Esophagus squamous epithelium (tissue), 5 donors: ENCODE measurements around the gene GPR150. TPM values are rescaled to one million over a fixed set of nuclear protein-coding genes. Genes with fewer than 3 reads are reported as not detected.

Experiments used
- DNase-seq: peaks from one replicate; lab custom pipeline; 2025; lab: John Stamatoyannopoulos, UW
- H3K27ac ChIP-seq, 4 donors: fragments of 200-600 bp; sonication (generic); one replicate each; pipeline ENCODE4 v1.5.1; 2016 to 2019; ENCODE audit warnings: mild to moderate bottlenecking in 1 of 4
- H3K27me3 ChIP-seq, 4 donors: fragments of 200-600 bp; sonication (generic); 1 replicate in 3 of 4; 2 replicates in 1 of 4; pipeline versions ENCODE4 v1.5.1 to v1.6.0; 2017 to 2021; ENCODE audit warnings: antibody characterized with exemption in 1 of 4
- H3K36me3 ChIP-seq, 3 donors: fragments of 200-600 bp; sonication (generic); one replicate each; pipeline ENCODE4 v1.5.1; 2016 to 2019
- H3K4me1 ChIP-seq, 3 donors: fragments of 200-600 bp; sonication (generic); one replicate each; pipeline ENCODE4 v1.5.1; 2017 to 2019
- H3K4me3 ChIP-seq, 4 donors: fragments of 200-600 bp; sonication (generic); 1 replicate in 3 of 4; 2 replicates in 1 of 4; pipeline ENCODE4 v1.5.1; 2016 to 2019; ENCODE audit warnings: mild to moderate bottlenecking in 2 of 4, moderate library complexity in 1 of 4
- H3K9me3 ChIP-seq, 3 donors: fragments of 200-600 bp; sonication (generic); one replicate each; pipeline ENCODE4 v1.5.1; 2016 to 2019
- CTCF ChIP-seq, 6 experiments: fragments of 450-650 bp in 4 of 6; fragments of 200-600 bp in 2 of 6; sonication (generic) in 2 of 6; IDR thresholded peaks; one replicate each; pipeline ENCODE4 v1.5.1; 2016 to 2019; ENCODE audit warnings: antibody characterized with exemption in 6 of 6, mild to moderate bottlenecking in 4 of 6, moderate library complexity in 4 of 6
- POLR2A ChIP-seq, 4 donors: fragments of 450-650 bp; IDR thresholded peaks; one replicate each; pipeline ENCODE4 v1.6.1; 2017; ENCODE audit warnings: antibody characterized with exemption in 4 of 4, mild to moderate bottlenecking in 4 of 4, moderate library complexity in 3 of 4
- WGBS, 2 donors: methylation state at CpG; one replicate each; pipeline ENCODE4 v1.1.5; 2018; 5-methylcytosine and 5-hydroxymethylcytosine counted together
- intact Hi-C: fragments of 100-400 bp; cut with DNase I; formaldehyde crosslinking; loops from one replicate; pipeline ENCODE4 v1.15.0; 2022
- total RNA-seq, 4 donors: library from RNA; depleted of rRNA; stranded (reverse); fragments of >200 nt; gene quantifications; one replicate each; pipeline ENCODE4 v1.1.0, GENCODE V29; 2016
- donor health status: DM: yes; HTN: yes; CAD: no.

The GPR150 gene
- total RNA-seq, 4 donors from 2014 or later = not detected

DNA sequence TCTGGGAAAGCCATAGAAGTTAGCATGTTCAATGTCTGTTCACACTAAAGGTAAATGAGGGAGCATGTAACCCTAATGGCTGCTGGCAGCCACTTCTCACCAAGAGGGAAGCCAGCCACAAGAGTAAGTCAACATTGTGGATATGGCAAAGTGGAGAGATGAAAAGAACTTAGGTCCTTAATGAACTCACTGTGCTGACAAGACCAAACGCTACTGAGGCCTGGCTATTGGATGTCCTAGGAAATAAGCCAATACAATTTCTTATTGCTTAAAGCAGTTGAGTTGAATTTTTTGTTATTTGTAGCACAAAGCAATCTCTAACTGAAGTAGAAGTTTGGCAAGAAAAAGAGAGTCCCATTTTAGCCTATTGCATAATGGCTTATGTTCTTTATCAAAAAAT, 6.8 kb downstream of the GPR150 start:
- no peaks in the 10 kb centered on the region for H3K36me3 ChIP-seq
- WGBS, 2 donors = 71 to 75% methylated on average over 1 of the region's 1 CpG
- H3K4me1 ChIP-seq = peaks cover 0 to 9% (median 9%) of the 10 kb centered on the region in 3 donors
- H3K9me3 ChIP-seq = no peaks in the 10 kb centered on the region
- DNase-seq = no peak
- H3K27me3 ChIP-seq = peaks cover 0 to under 1% (median 0%) of the 10 kb centered on the region in 4 donors
- no peak overlapping the region for H3K27ac ChIP-seq
- no peak for TF ChIP-seq CTCF (IDR thresholded peaks at IDR 0.05)
- TF ChIP-seq POLR2A (IDR thresholded peaks at IDR 0.05) = no peak
- intact Hi-C loops = no loop called here
- no peak overlapping the region for H3K4me3 ChIP-seq

- WGBS, 2 donors = 69 to 92% methylated on average over 2 to 4 of the region's 4 CpGs
- H3K27ac ChIP-seq = no peak overlapping the region
- H3K9me3 ChIP-seq = no peaks in the 10 kb centered on the region
- intact Hi-C loops = no loop called here
- no peak overlapping the region for H3K4me3 ChIP-seq
- TF ChIP-seq POLR2A (IDR thresholded peaks at IDR 0.05) (no peak), CTCF (IDR thresholded peaks at IDR 0.05) (no peak)
- H3K4me1 ChIP-seq = peaks cover 0 to 10% (median 5%) of the 10 kb centered on the region in 3 donors
- no peaks in the 10 kb centered on the region for H3K36me3 ChIP-seq
- no peak for DNase-seq
- H3K27me3 ChIP-seq = no peaks in the 10 kb centered on the region
Observed at GRCh38 chr5:95627971-95628810, 8.3 kb downstream of the GPR150 start.

DNA sequence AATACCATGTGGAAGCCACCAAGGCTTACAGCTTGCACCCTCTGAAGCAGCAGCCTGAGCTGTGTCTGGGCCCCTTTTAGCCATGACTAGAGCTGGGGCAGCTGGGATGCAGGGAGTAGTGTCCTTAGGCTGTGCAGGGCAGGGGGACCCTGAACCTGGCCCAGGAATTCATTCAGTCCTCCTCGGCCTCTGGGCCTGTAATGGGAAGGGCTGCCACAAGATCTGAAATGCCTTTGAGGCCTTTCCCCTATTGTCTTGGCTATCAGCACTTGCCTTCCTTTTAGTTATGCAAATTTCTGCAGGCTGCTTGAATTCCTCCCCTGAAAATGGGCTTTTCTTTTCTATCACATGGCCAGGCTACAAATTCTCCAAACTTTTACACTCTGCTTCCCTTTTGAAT, 9.0 kb downstream of the GPR150 start:
- 75 to 80% methylated on average over 1 of the region's 1 CpG for WGBS, 2 donors
- TF ChIP-seq CTCF (IDR thresholded peaks at IDR 0.05) (no peak), POLR2A (IDR thresholded peaks at IDR 0.05) (no peak)

DNA sequence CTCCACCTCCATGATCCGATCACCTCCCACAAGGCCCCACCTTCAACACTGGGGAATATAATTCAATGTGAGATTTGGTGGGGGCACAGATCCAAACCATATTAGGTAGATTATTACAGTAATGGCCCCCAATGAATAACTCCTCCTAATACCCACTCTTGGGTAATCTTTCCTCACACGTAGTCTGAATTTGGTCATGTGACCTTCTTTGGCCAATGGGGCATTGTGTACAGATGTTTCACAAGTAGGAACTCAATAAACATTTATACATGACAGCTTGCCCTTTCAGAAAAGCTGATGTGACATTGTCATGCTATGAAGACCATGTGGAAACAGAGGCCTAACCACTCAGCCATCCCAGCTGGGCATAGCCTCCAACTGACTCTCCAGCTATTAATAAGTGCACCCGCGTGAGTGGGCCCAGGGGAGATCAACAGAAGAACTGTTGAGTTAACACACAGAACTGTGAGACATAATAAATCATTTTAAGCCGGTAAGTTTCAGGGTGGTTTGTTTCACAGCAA, 10.6 kb downstream of the GPR150 start:
- H3K27ac ChIP-seq = no peak overlapping the region
- H3K4me3 ChIP-seq = no peak overlapping the region
- peaks cover 0 to 10% (median 5%) of the 10 kb centered on the region in 3 donors for H3K4me1 ChIP-seq
- no peaks in the 10 kb centered on the region for H3K9me3 ChIP-seq
- intact Hi-C loops = no loop called here
- TF ChIP-seq POLR2A (IDR thresholded peaks at IDR 0.05) (no peak), CTCF (IDR thresholded peaks at IDR 0.05) (no peak)
- DNase-seq = no peak
- H3K27me3 ChIP-seq = peaks cover 0 to 6% (median 0%) of the 10 kb centered on the region in 4 donors
- 90 to 91% methylated on average over 5 of the region's 5 CpGs for WGBS, 2 donors
- H3K36me3 ChIP-seq = no peaks in the 10 kb centered on the region

More for the DNA sequence above, 9.0 kb downstream of the GPR150 start:
- Histone ChIP-seq H3K4me1 (peaks cover 0 to 10% (median 5%) of the 10 kb centered on the region in 3 donors), H3K9me3 (no peaks in the 10 kb centered on the region), H3K27me3 (no peaks in the 10 kb centered on the region), H3K36me3 (no peaks in the 10 kb centered on the region), H3K27ac (no peak overlapping the region), H3K4me3 (no peak overlapping the region)
- DNase-seq = no peak
- intact Hi-C loops = no loop called here
